NCI-H524 treated with DMSO at 0.1 percent for 48 hours (cell line): Measurements from ENCODE around the gene UTP3.
"Not testable (repeated sequence)": the region's sequence is repeated elsewhere in the genome, so short reads cannot be mapped to it uniquely, and the experiment has no call there.

ENCODE experiments used
- DNase-seq: peaks from one replicate; lab custom pipeline; 2025; lab: John Stamatoyannopoulos, UW

Gene UTP3

GRCh38 chr4:70718811-70719604 is 30.7 kb downstream of the UTP3 start:
- DNase-seq, result no peak

GRCh38 chr4:70721747-70722146 is 33.4 kb downstream of the UTP3 start, which contains the start of gene RUFY3:
Gene RUFY3, plus strand, starts transcription at chr4:70721964. Its CDS starts 610 bp downstream, at chr4:70722574.
- DNase-seq, result peak; percentile 83

GRCh38 chr4:70722199-70722791 is 34.0 kb downstream of the UTP3 start:
- no peak for DNase-seq

GRCh38 chr4:70724463-70724862 is 36.1 kb downstream of the UTP3 start:
- no peak for DNase-seq

GRCh38 chr4:70725633-70726032 is 37.3 kb downstream of the UTP3 start:
- no peak for DNase-seq

DNA sequence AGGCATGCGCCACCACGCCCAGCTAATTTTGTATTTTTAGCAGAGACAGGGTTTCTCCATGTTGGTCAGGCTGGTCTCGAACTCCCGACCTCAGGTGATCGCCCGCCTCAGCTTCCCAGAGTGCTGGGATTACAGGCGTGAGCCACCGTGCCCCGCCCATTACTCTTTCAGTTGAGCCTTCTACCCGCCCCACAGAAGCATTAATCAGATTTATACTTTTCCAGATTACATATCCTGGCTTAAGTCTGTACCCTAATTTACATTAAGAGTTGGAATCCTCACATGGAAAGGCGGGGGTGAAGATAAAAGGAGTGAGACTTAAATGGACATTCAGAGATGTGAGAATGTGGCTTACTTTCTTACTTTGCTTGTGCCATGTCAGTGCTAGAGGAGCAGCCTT is 38.2 kb downstream of the UTP3 start:
- DNase-seq, result not testable (repeated sequence)

GRCh38 chr4:70728091-70728490 is 39.8 kb downstream of the UTP3 start:
- peak; percentile 13 for DNase-seq

DNA sequence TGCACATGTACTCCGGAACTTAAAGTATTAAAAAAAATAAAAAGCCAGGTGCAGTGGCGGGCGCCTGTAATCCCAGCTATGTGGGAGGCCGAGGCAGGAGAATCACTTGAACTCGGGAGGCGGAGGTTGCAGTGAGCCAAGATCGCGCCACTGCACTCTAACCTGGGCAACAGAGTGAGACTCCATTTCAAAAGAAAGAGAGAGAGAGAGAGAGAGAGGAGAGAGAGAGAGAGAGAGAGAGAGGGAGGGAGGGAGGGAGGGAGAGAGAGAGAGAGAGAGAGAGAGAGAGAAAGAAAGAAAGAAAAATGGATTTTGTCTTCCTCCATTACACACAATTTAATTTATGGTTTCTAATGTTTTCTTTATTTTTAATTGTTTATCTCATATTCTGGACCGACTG is 44.5 kb downstream of the UTP3 start:
- not testable (repeated sequence) for DNase-seq

DNA sequence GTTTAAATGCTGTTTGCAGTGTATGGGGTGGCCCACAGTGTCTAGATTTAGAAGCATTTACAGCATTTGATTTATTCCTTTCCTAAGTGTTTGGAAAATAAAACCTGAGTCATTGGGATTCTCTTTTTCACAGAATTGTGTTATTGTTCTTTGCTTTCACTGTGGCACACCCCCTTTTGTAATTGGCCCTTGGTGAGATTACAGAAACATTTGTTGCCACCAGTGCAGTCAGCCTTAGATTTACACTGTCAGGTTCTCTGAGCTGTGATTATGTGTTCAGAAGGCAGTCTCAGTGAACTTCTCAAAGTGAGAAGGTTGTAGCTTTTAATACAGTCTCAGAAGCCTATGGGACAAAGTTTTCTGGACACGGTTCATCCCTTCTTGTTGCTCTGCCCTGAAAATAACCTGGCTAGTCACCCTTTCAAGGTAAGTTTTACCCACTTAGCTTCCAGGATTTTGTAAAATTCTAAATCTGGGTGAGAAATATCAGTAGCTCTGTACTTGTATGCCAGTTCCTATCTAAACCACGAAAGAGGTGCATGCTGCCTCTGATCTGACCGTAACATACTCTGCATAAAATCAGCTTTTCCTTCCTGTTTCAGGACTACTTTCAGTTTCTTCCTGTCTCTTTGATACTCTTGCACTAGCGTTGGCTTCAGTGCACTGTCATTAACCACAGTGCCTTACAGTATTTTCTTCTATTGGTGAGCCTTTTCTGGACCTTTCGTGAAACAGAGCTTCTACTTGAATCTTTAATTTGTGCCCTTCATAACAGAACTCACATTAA is 46.0 kb downstream of the UTP3 start:
- DNase-seq, result no peak

DNA sequence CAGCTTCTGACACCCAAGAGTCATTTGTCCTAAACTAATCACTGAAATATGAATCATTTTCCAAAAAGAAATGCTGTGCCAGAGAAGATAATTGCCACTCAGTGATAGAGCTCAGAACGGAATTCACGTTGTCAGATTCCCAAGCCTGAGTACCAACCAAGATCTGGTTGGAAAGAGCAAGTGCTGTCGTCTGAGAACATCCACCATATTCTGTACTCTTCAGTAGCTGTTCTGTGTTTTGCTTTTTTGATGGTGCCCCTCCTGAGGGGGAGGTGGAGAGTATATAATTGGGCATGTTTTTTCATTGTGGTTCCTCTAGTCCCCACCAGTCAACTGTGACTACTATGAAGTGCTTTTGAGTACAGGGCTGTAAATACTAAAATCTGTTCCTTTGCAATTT is 46.6 kb downstream of the UTP3 start:
- DNase-seq, result no peak

DNA sequence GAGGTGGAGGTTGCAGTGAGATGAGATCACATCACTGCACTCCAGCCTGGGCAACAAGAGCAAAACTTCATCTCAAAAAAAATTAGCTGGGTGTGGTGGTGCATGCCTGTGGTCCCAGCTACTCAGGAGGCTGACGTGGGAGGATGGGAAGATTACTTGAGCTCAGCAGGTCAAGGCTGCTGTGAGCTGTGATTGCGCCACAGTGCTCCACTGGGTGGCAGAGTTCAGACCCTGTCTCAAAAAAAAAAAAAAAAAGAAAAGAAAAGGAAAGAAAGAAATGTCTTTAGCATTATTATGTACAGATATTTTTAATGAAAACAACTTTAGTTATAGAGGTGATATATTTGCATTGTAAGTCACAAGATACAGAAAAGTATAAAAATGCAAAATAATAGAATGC is 47.6 kb downstream of the UTP3 start:
- not testable (repeated sequence) for DNase-seq

- no peak for DNase-seq
Measured at GRCh38 chr4:70737006-70737405, 48.7 kb downstream of the UTP3 start.

GRCh38 chr4:70737409-70737808 is 49.1 kb downstream of the UTP3 start:
- no peak for DNase-seq

DNA sequence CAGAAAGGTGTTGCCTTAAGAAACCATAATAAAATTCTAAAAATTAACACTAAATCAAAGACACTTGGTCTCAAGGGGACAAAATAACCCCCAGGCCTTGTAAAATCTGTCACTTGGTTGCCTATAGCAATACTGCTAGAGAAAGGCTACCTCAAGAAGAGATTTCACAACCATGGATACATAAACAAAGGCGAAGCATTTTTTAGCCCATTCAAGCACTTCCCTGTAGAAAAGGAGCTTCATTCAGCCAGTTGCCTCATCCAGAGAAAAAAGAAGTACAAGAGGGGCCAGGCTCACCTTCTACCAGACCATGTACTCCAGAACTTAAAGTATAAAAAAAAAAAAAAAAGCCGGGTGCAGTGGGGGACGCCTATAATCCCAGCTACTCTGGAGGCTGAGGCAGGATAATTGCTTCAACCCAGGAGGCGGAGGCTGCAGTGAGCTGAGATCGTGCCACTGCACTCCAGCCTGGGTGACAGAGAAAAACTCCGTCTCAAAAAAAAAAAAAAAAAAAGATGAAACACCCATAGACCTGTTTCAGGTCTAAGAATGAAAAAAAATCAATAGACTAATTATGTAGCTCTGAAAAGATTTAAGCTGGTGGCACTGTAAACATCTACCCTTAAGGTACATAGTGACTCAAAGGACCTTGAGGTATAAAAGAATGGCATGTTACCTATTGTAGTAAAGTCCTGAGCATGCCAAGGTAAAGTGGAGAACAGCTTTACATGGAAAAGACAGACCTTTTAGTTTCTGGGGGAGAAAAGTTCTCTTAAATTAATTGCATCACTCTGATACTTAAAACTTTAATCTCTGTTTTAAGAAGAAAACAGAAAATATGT is 51.4 kb downstream of the UTP3 start:
- DNase-seq, result no peak
